Measurements from ENCODE around the gene GUCY1A1.

The GUCY1A1 gene

DNA sequence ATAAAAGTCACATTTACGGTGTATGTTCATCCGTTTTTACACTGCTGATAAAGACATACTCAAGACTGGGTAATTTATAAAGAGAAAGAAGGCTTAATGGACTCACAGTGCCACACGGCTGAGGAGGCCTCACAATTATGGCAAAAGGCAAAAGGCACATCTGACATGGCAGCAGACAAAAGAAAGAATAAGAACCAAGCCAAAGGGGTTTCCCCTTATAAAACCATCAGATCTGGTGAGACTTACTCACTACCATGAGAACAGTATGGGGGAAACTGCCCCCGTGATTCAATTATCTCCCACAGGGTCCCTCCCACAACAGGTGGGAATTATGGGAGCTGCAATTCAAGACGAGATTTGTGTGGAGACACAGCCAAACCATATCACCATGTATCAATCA lies 84.9 kb downstream of the GUCY1A1 start:
- no peaks in the 10 kb centered on the region for H3K4me1 ChIP-seq (ENCODE audit: control insufficient read depth, insufficient read depth, low read length, poor library complexity, severe bottlenecking)
- H3K9me3 ChIP-seq (ENCODE audit: control insufficient read depth, low read length): no peaks in the 10 kb centered on the region
- no peak overlapping the region for H3K27ac ChIP-seq (ENCODE audit: insufficient read depth, low read length, poor library complexity, severe bottlenecking)
- no peaks in the 10 kb centered on the region for H3K27me3 ChIP-seq (replicated peaks; ENCODE audit: control insufficient read depth, insufficient read depth, low read length, poor library complexity, severe bottlenecking)
- H3K36me3 ChIP-seq (ENCODE audit: control insufficient read depth, insufficient read depth, low read length): no peaks in the 10 kb centered on the region
- DNase-seq: no peak
- H3K4me3 ChIP-seq (ENCODE audit: insufficient read depth, low read depth, low read length, poor library complexity, severe bottlenecking): no peak overlapping the region

DNA sequence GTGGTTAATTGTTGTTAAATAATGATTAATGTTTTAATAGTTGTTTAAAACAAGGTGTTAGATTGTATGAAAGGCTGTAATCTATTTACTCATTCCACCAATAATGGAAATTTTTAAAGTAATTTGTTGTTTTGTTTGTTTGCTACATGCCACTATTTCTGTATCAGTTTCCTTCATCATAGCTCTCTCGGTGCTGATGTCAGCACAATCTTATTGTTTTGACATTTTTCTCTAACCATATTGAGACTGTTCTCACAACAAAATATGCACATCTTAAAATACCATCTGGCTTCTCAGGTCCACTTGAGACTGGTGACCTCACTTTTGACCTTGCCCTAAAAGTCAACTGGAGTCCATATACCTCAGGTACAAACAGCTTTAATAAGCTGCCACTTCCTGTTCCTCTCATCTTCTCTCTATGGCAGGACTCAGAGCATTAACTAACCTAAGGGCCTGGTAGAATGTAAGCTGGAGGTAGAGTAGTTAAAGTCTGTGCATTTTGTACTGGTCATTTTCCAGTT lies 91.2 kb downstream of the GUCY1A1 start:
- no peak for DNase-seq
- H3K4me3 ChIP-seq (ENCODE audit: insufficient read depth, low read depth, low read length, poor library complexity, severe bottlenecking): no peak overlapping the region
- H3K9me3 ChIP-seq (ENCODE audit: control insufficient read depth, low read length): no peaks in the 10 kb centered on the region
- no peaks in the 10 kb centered on the region for H3K36me3 ChIP-seq (ENCODE audit: control insufficient read depth, insufficient read depth, low read length)
- no peak overlapping the region for H3K27ac ChIP-seq (ENCODE audit: insufficient read depth, low read length, poor library complexity, severe bottlenecking)
- peaks cover 8% of the 10 kb centered on the region for H3K4me1 ChIP-seq (ENCODE audit: control insufficient read depth, insufficient read depth, low read length, poor library complexity, severe bottlenecking)
- H3K27me3 ChIP-seq (replicated peaks; ENCODE audit: control insufficient read depth, insufficient read depth, low read length, poor library complexity, severe bottlenecking): peaks cover 6% of the 10 kb centered on the region

DNA sequence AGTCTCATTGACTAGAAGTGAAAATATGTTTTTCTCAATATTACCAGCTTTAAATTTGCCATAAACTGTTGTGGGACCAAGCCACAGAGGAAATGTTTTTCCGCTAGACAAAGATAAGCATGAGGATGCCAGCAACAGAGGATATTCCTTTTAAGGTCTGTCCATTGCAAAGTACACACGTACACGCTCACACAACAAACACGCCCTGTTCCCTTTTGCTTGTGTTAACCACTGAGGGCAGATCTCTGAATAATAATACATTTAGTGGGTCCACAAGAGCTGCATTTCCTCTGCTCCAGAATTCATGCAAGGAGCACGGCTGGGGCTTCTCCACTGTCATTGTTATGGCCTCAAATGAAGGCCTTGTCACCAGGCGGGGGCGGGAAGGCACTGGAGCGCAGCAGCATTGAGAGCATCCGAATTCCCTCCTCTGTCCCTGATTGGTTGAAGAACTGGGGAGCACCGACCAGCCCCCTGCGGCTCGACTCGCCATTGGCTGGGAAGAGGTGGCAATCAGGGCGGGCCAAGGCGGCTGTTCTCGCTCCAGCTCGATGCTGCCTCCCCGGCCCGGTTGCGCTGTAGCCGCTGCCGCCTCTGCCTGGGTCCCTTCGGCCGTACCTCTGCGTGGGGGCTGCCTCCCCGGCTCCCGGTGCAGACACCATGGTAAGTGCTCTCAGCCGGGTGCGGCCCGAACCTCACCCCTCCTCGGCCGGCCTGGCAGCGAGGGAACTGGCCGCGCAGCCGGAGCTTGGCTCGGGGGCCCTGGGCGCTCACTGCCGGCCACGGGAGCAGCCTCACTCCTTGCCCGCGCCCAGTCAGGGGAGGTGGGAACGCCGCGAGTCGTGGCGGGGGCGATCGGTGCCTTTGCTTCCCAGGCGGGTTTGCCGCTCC lies 92.1 kb downstream of the GUCY1A1 start, which contains the start of gene GUCY1B1:
GUCY1B1 (plus strand) TSS at position 541 of the 891 bp plus-strand sequence; CDS start at position 661, 120 bp downstream.
- peak in 2 of 3 donors; percentile 3 to 15 for DNase-seq
- peaks cover 8% of the 10 kb centered on the region for H3K4me1 ChIP-seq (ENCODE audit: control insufficient read depth, insufficient read depth, low read length, poor library complexity, severe bottlenecking)
- H3K27me3 ChIP-seq (replicated peaks; ENCODE audit: control insufficient read depth, insufficient read depth, low read length, poor library complexity, severe bottlenecking): peaks cover 6% of the 10 kb centered on the region
- H3K27ac ChIP-seq (ENCODE audit: insufficient read depth, low read length, poor library complexity, severe bottlenecking): no peak within 1 kb of the TSS
- H3K9me3 ChIP-seq (ENCODE audit: control insufficient read depth, low read length): no peaks in the 10 kb centered on the region
- H3K36me3 ChIP-seq (ENCODE audit: control insufficient read depth, insufficient read depth, low read length): no peaks in the 10 kb centered on the region
- H3K4me3 ChIP-seq (ENCODE audit: insufficient read depth, low read depth, low read length, poor library complexity, severe bottlenecking): no peak within 1 kb of the TSS

DNA sequence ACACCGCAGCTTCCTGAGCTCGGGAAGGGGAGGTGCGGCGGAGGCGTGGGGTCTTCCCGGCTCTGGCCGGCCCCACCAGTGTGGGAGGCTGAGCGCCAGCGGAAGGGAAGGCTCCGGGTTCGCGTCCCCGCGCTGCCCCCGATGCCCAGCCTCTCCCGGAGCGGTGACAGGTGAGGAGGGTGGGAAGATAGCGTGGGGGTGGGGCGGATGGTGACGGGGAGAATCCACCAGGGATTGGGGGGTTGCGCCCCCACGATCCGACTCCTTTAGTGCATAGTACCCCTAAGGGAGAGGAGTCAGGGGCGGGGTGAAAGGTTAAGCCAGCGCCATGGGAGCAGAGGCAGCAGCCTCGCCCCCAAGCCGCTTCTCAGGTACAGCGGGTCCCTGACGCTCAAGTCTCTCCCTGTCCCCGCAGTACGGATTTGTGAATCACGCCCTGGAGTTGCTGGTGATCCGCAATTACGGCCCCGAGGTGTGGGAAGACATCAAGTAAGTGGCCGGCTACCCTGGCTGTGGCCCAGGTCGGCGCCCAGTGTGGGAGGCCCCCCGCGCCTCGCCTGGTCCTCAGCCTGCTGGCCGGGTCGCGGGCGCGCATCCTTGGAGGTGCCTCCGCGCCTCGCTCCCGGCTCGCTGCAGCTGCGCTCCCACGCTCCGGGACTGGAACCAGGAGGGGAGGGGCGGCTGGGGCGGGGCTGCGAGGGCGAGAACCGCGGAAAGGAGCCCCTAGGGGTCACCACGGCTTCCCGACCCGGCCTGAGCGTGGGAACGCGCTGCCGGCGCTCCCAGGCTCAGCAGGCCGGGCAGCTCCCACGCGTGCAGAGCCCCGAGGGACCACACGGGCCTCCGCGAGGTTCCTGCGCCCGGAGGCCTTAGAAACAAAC lies 93.0 kb downstream of the GUCY1A1 start:
- no peak for DNase-seq
- Histone ChIP-seq H3K27ac (ENCODE audit: insufficient read depth, low read length, poor library complexity, severe bottlenecking) (no peak overlapping the region), H3K27me3 (replicated peaks; ENCODE audit: control insufficient read depth, insufficient read depth, low read length, poor library complexity, severe bottlenecking) (peaks cover 6% of the 10 kb centered on the region), H3K9me3 (ENCODE audit: control insufficient read depth, low read length) (no peaks in the 10 kb centered on the region), H3K4me1 (ENCODE audit: control insufficient read depth, insufficient read depth, low read length, poor library complexity, severe bottlenecking) (peaks cover 8% of the 10 kb centered on the region), H3K36me3 (ENCODE audit: control insufficient read depth, insufficient read depth, low read length) (no peaks in the 10 kb centered on the region), H3K4me3 (ENCODE audit: insufficient read depth, low read depth, low read length, poor library complexity, severe bottlenecking) (no peak overlapping the region)

DNA sequence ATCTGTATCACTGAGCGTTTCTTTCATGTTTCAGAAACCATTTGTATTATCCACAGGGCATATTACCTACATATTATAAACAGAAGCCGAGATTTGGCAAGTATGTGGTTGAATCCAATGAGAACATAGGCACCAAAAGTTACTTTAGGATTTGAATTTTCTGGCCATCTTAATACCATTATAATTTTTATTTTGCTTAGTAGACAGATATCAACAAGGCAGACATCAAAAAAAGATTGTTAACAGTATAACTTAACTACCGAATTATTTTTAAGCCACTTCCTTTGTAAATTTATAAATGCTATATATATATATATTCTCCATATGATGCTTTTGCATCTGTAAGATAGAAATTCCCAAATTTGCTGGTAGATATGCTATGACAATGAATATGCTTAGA lies 94.4 kb downstream of the GUCY1A1 start:
- peaks cover 8% of the 10 kb centered on the region for H3K4me1 ChIP-seq (ENCODE audit: control insufficient read depth, insufficient read depth, low read length, poor library complexity, severe bottlenecking)

DNA sequence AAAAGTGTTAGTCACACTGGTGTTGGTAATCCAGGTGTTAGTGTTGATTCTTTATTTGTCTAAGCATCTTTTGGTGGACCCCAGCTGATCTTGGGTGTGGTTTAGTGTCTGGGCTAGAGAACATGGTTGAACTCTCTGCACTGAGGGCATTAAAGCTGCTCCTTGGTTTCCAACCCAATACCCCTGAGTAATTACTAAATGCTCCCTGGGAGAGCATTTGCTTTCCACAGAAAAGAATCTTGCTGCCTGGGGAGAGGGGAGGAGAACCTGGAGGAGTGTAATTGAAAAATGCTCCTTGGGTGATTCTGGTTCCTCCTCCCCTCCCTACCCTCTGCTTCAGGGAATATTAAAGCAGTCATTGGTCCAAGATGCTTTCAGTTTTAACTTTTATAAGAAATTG lies 95.3 kb downstream of the GUCY1A1 start:
- H3K27ac ChIP-seq (ENCODE audit: insufficient read depth, low read length, poor library complexity, severe bottlenecking): no peak overlapping the region
- H3K36me3 ChIP-seq (ENCODE audit: control insufficient read depth, insufficient read depth, low read length): no peaks in the 10 kb centered on the region
- no peak overlapping the region for H3K4me3 ChIP-seq (ENCODE audit: insufficient read depth, low read depth, low read length, poor library complexity, severe bottlenecking)
- no peak for DNase-seq
- H3K27me3 ChIP-seq (replicated peaks; ENCODE audit: control insufficient read depth, insufficient read depth, low read length, poor library complexity, severe bottlenecking): peaks cover 6% of the 10 kb centered on the region
- peaks cover 8% of the 10 kb centered on the region for H3K4me1 ChIP-seq (ENCODE audit: control insufficient read depth, insufficient read depth, low read length, poor library complexity, severe bottlenecking)
- no peaks in the 10 kb centered on the region for H3K9me3 ChIP-seq (ENCODE audit: control insufficient read depth, low read length)

More for the DNA sequence above, 94.4 kb downstream of the GUCY1A1 start:
- DNase-seq: no peak
- no peak overlapping the region for H3K4me3 ChIP-seq (ENCODE audit: insufficient read depth, low read depth, low read length, poor library complexity, severe bottlenecking)
- no peaks in the 10 kb centered on the region for H3K36me3 ChIP-seq (ENCODE audit: control insufficient read depth, insufficient read depth, low read length)
- H3K27me3 ChIP-seq (replicated peaks; ENCODE audit: control insufficient read depth, insufficient read depth, low read length, poor library complexity, severe bottlenecking): peaks cover 6% of the 10 kb centered on the region
- H3K27ac ChIP-seq (ENCODE audit: insufficient read depth, low read length, poor library complexity, severe bottlenecking): no peak overlapping the region
- H3K9me3 ChIP-seq (ENCODE audit: control insufficient read depth, low read length): no peaks in the 10 kb centered on the region

DNA sequence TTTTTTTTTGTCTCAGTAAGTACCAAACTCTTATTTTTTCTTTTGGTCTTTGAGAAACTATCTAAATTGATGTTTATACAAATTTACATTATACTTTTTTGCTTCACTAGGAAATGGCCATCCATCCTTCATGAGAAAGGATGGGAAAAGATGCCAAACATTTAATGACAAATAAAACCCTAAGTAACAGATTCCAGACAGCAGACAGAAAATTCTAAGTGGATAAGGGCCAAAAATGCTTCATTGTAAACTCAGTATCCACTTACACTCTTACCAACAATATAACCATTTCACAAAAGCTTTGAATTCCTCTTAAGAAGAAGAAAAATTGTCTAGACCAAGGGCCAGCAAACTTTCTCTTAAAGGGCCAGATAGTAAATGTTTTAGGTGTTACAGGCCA lies 95.7 kb downstream of the GUCY1A1 start:
- DNase-seq: no peak
- Histone ChIP-seq H3K4me1 (ENCODE audit: control insufficient read depth, insufficient read depth, low read length, poor library complexity, severe bottlenecking) (peaks cover 8% of the 10 kb centered on the region), H3K27me3 (replicated peaks; ENCODE audit: control insufficient read depth, insufficient read depth, low read length, poor library complexity, severe bottlenecking) (peaks cover 6% of the 10 kb centered on the region), H3K27ac (ENCODE audit: insufficient read depth, low read length, poor library complexity, severe bottlenecking) (no peak overlapping the region), H3K9me3 (ENCODE audit: control insufficient read depth, low read length) (no peaks in the 10 kb centered on the region), H3K36me3 (ENCODE audit: control insufficient read depth, insufficient read depth, low read length) (no peaks in the 10 kb centered on the region), H3K4me3 (ENCODE audit: insufficient read depth, low read depth, low read length, poor library complexity, severe bottlenecking) (no peak overlapping the region)

DNA sequence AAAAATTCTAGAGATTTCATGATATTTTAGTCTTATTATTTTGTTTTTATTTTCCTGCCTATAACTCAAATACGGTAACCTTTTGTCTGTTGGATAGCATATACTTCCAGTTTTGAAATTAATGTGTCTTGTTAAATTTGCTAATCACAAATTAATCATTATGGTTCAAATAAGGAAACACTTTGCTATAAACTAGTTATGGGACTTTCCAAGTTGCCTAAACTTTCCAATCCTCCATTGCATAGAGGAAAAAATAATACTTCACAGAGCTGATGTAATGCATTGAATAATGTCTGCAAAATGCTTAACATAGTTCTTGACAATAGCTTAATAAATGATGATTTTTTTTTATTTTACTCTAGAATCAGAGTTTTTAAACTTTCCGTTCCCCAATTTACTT lies 96.9 kb downstream of the GUCY1A1 start:
- H3K36me3 ChIP-seq (ENCODE audit: control insufficient read depth, insufficient read depth, low read length): no peaks in the 10 kb centered on the region
- DNase-seq: no peak
- peaks cover 5% of the 10 kb centered on the region for H3K27me3 ChIP-seq (replicated peaks; ENCODE audit: control insufficient read depth, insufficient read depth, low read length, poor library complexity, severe bottlenecking)
- H3K4me3 ChIP-seq (ENCODE audit: insufficient read depth, low read depth, low read length, poor library complexity, severe bottlenecking): no peak overlapping the region
- H3K9me3 ChIP-seq (ENCODE audit: control insufficient read depth, low read length): no peaks in the 10 kb centered on the region
- no peak overlapping the region for H3K27ac ChIP-seq (ENCODE audit: insufficient read depth, low read length, poor library complexity, severe bottlenecking)
- peaks cover 8% of the 10 kb centered on the region for H3K4me1 ChIP-seq (ENCODE audit: control insufficient read depth, insufficient read depth, low read length, poor library complexity, severe bottlenecking)

DNA sequence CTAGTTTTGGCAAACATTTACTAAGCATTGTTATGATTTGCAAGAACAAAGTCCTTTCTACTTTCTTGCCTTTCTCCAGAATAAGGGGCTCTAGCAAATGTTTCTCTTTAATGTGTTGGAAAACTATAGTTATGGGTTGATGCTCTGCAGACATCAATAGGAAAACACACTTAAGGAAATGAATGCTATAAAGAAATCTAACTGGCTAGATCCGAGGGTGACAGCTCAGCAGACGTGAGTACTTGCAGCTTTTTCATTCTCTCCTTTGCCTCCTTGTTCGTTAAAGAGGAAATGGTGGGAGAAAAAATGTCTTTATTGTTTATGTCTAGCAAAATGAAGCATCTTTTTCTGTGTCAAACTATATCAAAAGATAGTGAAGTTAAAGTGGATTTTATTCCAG lies 98.5 kb downstream of the GUCY1A1 start:
- no peaks in the 10 kb centered on the region for H3K36me3 ChIP-seq (ENCODE audit: control insufficient read depth, insufficient read depth, low read length)
- no peak for DNase-seq
- H3K9me3 ChIP-seq (ENCODE audit: control insufficient read depth, low read length): no peaks in the 10 kb centered on the region
- no peaks in the 10 kb centered on the region for H3K4me1 ChIP-seq (ENCODE audit: control insufficient read depth, insufficient read depth, low read length, poor library complexity, severe bottlenecking)
- H3K4me3 ChIP-seq (ENCODE audit: insufficient read depth, low read depth, low read length, poor library complexity, severe bottlenecking): no peak overlapping the region
- no peak overlapping the region for H3K27ac ChIP-seq (ENCODE audit: insufficient read depth, low read length, poor library complexity, severe bottlenecking)
- H3K27me3 ChIP-seq (replicated peaks; ENCODE audit: control insufficient read depth, insufficient read depth, low read length, poor library complexity, severe bottlenecking): no peaks in the 10 kb centered on the region
